HG02870 (cell line): ENCODE measurements around the gene KIF5B.
A peak's percentile ranks its signal among the peaks of the same experiment; 100 is the strongest.
"Not testable (repeated sequence)": the region's sequence is repeated elsewhere in the genome, so short reads cannot be mapped to it uniquely, and the experiment has no call there.

Experiments
- ATAC-seq: cut with Tn5 transposase; IDR thresholded peaks from one replicate; pipeline ENCODE4 v1.9.1; 2021; ENCODE audit warnings: mild to moderate bottlenecking, moderate library complexity; ENCODE audit not compliant: unreplicated experiment

The KIF5B gene

GRCh38 chr10:32060347-32060746 lies 4.1 kb upstream of the KIF5B start:
- no peak for ATAC-seq

DNA sequence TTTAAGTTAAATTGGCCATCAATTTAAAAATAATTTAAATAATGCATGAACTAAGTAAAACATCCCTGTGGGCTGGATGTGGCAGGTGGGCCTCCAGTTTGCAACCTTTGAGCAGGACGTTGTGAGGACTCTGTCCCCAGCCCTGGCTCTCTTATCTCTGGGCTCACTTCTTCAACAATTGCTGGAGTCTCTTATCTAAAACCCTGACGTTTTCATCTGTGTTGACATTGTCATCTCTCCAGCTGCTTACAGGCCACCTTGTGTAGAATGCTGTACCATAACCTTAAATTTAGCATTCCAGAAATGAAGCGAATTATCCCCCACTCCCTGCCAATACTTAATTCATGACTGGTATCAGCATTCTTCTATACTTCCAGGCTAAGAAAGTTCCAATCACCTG lies 3.2 kb upstream of the KIF5B start:
- no peak for ATAC-seq

DNA sequence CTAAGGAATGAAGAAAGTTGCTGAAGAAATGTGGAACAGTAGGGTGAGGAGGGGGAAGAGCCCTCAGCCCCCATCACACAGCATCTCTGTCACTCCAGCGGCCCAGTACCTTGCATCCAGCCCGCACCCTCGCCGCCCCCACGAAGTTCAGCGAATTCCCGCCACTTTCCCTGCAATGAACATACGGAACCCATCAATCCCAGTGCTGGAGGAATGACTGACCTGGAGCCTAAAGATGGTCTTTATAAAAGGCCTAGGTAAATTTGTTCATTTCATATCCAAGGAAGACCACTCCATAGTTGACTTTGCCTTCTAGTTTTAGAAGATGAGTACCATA lies 779 bp upstream of the KIF5B start:
- no peak for ATAC-seq

DNA sequence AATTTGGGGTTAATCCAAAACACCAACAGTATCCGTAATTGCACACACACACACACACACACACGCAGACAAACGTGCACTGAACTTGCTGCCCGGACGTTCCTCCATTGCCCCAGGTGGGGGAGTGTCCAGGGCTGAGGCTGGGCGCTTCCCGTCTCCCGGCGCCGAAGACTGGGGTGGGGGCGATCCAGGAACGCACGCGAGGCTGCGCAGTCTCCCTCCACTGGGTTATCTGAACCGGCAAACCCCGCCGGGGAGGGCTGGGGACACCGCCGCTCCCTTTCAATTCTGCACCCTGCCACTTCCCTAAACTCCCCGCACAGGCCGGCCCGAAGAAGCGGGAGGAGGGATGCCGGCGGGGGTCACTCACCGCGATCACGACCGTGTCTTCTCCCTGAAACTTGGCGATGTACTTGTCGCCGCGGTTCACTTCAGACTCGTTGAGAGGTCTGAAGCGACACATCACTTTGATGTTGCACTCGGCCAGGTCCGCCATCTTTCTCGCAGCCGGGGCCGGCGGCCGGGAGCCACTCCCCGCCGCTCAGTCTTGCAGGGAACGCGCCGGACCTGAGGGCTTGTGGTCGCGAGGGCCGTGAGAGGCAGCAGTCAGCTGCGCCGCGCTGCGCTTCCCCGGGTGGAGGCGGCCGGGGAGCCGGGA lies 618 bp downstream of the KIF5B start:
- peak; percentile 44 for ATAC-seq

- ATAC-seq: no peak
Measured at GRCh38 chr10:32054094-32054493, 2.1 kb downstream of the KIF5B start.

DNA sequence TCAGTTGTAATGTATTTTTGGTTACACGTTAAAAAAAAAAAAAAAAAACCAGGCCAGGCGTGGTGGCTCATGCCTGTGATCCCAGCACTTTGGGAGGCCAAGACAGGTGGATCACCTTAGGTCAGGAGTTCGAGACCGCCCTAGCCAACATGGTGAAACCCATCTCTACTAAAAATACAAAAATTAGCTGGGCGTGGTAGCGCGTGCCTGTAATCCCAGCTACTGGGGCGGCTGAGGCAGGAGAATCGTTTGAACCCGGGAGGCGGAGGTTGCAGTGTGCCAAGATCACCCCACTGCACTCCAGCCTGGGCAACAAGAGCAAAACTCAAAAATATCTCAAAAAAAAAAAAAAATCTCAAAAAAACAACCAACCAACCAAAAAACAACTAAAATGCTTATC lies 2.8 kb downstream of the KIF5B start:
- ATAC-seq: not testable (repeated sequence)

DNA sequence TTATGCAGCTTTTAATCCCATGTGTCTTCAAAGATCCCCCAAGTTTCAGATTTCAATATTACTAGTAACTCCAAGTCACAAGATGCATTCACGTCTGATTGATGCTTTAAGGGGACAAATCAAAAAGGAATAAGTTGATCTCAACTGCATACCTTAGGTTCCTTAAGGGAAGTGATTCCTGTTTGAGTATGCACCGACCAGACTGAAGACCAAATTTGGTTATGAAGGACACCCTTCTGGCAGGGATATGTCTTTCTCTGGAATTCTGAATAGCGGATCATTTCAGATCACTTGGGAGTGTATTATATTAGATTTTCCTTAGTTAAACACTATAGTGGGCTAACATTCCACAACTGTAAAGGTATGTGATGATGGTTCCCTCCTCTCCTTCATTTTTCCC lies 4.3 kb downstream of the KIF5B start:
- no peak for ATAC-seq

- no peak for ATAC-seq
Measured at GRCh38 chr10:32050177-32050576, 6.0 kb downstream of the KIF5B start.

- no peak for ATAC-seq
Measured at GRCh38 chr10:32049113-32049512, 7.1 kb downstream of the KIF5B start.

DNA sequence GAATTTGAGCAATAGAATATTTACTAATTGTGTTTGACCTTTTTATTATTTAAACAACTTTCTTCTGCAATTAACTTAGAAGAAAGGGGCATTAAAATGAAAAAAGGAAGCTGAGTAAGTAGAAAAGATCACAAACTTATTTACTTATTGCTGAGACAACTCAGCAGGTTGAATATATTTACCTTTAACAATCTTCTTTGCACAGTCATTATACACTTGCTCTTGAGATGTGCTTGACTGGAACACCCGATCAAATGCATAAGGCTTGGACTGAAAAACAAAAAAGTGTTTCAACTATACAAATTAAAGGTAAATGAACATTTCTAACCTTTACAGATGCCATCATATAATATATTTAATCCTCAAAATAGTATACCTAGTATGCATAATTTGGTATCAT lies 7.9 kb downstream of the KIF5B start:
- ATAC-seq: no peak

DNA sequence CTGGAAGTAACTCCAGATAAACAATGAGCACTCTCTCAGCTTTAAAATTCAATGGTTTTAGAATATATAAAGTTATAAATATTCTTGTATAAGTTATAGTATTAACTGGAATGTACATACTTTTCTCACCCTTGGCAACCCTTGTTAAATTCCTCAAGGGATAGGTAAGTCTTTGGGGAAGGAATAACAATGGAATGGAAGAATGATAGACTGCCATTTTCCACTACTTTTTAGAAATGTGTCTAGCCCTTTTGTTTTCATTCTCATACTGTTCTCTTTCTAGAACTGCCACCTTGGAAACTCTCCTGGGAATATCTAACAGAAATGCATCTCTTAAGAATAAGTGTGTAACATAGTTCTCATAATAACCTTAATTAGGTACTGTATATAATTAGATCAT lies 8.3 kb downstream of the KIF5B start:
- no peak for ATAC-seq

- ATAC-seq: no peak
Measured at GRCh38 chr10:32046151-32046550, 10.1 kb downstream of the KIF5B start.

GRCh38 chr10:32042730-32043129 lies 13.5 kb downstream of the KIF5B start:
- ATAC-seq: not testable (repeated sequence)

DNA sequence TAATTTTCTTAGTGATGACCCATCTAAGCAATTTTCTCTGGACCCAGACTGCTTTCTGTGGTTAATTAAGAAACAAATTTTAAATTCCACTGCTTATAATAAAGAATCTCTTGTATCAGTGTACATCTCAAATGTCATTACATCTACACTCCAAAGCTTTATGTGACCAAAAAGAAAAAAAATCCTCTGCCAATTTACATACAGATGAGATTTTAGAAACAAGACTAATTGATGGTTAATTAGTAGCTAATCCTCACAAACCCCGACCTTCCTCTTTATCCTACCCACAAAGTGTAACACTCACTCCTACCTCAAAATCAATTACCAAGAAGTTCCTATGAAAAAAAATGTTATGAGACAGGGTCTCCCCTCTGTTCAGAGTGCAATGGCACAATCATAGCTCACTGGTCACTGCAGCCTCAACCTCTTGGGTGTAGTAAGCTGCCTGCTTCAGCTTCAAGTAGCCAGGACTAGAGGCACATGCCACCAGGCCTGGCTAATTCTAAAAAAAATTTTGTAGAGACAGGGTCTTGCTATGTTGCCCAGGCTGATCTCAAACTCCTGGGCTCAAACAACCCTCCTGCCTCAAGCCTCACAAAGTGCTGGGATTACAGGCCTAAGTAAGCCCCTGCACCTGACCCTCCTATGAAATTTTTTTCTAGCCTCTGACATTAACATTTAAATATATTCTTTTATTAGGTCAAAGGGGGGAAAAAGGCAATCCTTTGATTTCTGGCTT lies 14.8 kb downstream of the KIF5B start:
- no peak for ATAC-seq

DNA sequence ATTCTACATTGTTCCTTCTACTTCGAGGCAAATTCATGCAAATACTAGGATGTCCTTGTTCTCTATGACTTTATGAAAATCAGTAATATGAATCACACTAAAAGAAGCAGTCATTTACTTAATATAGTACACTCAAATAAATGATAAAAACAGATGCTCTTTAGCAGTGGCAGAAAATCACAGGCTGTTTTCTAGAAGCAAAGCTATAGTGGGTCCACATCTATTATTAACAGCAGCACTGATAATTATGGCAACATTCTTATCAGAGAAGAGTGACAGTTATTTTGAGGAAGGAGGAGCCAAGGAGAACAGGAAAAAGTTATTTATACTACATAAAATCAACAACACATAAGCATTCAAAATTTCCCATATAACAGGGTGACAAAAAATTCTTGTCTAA lies 16.5 kb downstream of the KIF5B start:
- no peak for ATAC-seq

DNA sequence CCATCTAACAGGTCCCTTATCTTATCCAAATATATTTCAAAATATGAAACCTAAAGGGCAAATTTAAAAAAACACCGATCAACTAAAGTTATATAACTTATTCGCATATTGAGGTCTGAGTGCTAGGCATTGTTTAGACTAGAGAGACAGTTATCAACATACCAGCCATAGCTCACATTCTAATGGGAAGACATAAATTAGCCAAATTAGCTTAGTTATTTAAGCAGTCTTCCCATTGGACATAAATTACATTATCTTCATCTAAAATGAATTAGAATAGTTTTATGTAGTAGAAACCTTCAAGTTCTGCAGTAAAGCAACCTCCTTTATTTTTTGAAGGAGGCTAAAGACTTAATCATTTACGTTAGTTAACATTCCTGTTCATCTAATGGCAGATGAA lies 17.4 kb downstream of the KIF5B start:
- no peak for ATAC-seq

DNA sequence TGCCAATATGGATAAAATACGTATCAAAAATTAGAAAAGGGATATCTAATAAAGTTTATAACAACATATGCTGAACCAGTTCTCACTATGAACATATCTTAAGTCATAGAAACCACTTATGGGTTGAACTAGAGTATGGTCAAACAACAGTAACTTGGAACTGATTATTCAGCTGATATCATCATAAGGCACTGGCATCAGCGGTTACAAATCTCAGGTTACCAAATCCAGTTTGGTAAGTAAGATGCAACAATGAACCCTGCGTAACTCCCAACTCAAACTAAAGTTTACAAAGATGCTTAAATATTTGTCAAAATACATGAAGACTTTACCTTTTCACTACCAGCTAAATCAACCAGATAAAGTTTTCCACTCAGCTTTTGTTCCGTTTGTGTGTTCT lies 19.3 kb downstream of the KIF5B start:
- no peak for ATAC-seq

GRCh38 chr10:32035038-32035437 lies 21.2 kb downstream of the KIF5B start:
- ATAC-seq: no peak

GRCh38 chr10:32033171-32033570 lies 23.1 kb downstream of the KIF5B start:
- no peak for ATAC-seq

DNA sequence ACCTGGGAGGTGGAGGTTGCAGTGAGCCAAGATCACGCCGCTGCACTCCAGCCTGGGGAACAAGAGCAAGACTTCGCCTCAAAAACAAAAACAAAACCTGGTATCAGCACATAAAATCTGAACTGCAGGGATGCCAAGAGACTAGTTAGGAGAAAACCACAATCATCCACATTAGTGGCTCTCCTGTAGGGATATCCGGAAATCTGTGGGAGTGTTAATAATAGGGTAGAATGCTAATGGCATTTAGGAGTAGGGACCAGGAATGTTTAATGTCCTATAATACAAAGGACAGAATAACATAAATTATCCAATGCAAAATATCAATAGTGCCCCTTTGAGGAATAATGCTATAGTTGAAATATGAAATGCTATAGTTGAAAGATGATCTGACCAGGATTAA lies 24.3 kb downstream of the KIF5B start:
- ATAC-seq: no peak

DNA sequence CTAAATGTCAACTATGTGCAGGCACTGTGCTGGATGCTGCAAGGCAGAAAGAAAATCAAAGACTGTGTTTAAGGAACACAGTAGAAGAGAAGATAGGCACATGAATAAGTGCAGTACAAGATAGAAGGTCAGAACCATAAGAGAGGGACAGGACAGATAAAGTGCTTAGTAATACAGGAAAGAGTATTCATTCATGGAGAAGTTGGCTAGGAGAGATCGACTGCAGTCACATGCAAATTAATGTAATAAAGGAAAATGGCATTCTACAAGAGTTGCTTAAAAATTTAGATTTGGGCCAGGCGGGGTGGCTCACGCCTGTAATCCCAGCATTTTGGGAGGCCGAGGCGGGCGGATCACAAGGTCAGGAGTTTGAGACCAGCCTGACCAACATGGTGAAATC lies 24.8 kb downstream of the KIF5B start:
- ATAC-seq: no peak

- no peak for ATAC-seq
Measured at GRCh38 chr10:32028710-32029109, 27.5 kb downstream of the KIF5B start.

DNA sequence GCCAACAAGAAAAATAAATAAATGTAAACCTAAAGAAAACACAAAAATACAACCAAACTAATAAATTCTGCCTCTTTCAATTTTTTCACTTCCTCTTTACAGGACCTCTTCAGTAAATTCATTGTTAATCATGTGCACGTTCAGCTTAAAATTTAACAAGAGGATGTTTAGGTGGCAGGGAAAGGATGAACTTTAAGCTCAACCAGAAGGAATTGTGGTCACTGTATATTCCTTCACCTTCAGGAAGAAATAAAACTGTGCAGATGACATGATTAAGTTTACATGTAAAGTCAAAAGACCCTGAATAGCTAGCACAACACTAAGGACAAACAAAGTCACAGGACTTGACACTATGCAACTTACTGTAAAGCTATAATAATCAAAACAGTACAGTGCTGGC lies 33.0 kb downstream of the KIF5B start:
- ATAC-seq: no peak
